CD14-positive monocyte (primary cell): Measurements from ENCODE around the gene KDM2A. TPM values are rescaled to one million over a fixed set of nuclear protein-coding genes. Genes with fewer than 3 reads are reported as not detected.

Experiments used
- DNase-seq, 3 donors: peaks; one replicate each; pipeline ENCODE4 v3.0.0-alpha.2; 2011 to 2022
- H2AFZ ChIP-seq: 2 replicates; pipeline ENCODE4 v1.6.0; 2012; ENCODE audit warnings: mild to moderate bottlenecking, low read depth, low read length, inconsistent platforms; ENCODE audit not compliant: insufficient read depth, poor library complexity, severe bottlenecking
- H3K27ac ChIP-seq, 2 donors: 1 replicate in 1 of 2; 2 replicates in 1 of 2; pipeline ENCODE4 v1.5.1; 2012 to 2013; ENCODE audit warnings: low read length in 2 of 2, control low read depth in 1 of 2, inconsistent platforms in 1 of 2, low read depth in 1 of 2, mild to moderate bottlenecking in 1 of 2
- H3K27me3 ChIP-seq, 2 donors: one replicate each; pipeline versions ENCODE4 v1.6.0 to v1.6.1; 2011 to 2013; ENCODE audit warnings: low read length in 2 of 2; ENCODE audit not compliant: control insufficient read depth in 2 of 2, insufficient read depth in 2 of 2
- H3K36me3 ChIP-seq, 2 donors: replicated peaks in 1 of 2; 1 replicate in 1 of 2; 2 replicates in 1 of 2; pipeline versions ENCODE4 v1.5.1 to v1.6.1; 2012 to 2013; ENCODE audit warnings: low read length in 2 of 2, control low read depth in 1 of 2, inconsistent platforms in 1 of 2, mild to moderate bottlenecking in 1 of 2; ENCODE audit not compliant: insufficient read depth in 2 of 2, control insufficient read depth in 1 of 2
- H3K4me1 ChIP-seq, 2 donors: 1 replicate in 1 of 2; 2 replicates in 1 of 2; pipeline versions ENCODE4 v1.5.1 to v1.6.1; 2012 to 2013; ENCODE audit warnings: low read length in 2 of 2, control low read depth in 1 of 2, inconsistent platforms in 1 of 2, mild to moderate bottlenecking in 1 of 2, moderate library complexity in 1 of 2; ENCODE audit not compliant: insufficient read depth in 2 of 2, control insufficient read depth in 1 of 2
- H3K4me2 ChIP-seq: replicated peaks from 2 replicates; pipeline ENCODE3; 2012; ENCODE audit warnings: low read length, moderate library complexity, mild to moderate bottlenecking; ENCODE audit not compliant: poor library complexity, severe bottlenecking; ENCODE audit errors: extremely low read depth
- H3K4me3 ChIP-seq, 3 experiments: fragments of 200-600 bp in 1 of 3; sonication (generic) in 1 of 3; replicated peaks in 1 of 3; 1 replicate in 2 of 3; 2 replicates in 1 of 3; pipeline ENCODE4 v1.5.1; 2011 to 2013; ENCODE audit warnings: low read length in 3 of 3, mild to moderate bottlenecking in 3 of 3, control low read depth in 2 of 3, low read depth in 2 of 3, inconsistent platforms in 1 of 3, moderate library complexity in 1 of 3
- H3K79me2 ChIP-seq: 2 replicates; pipeline ENCODE4 v1.6.0; 2012; ENCODE audit warnings: mild to moderate bottlenecking, control low read depth, inconsistent platforms, low read length, moderate library complexity; ENCODE audit not compliant: insufficient read depth
- H3K9ac ChIP-seq: 2 replicates; pipeline ENCODE4 v1.6.0; 2017; ENCODE audit warnings: low read length, mild to moderate bottlenecking; ENCODE audit not compliant: insufficient read depth, poor library complexity, severe bottlenecking
- H3K9me3 ChIP-seq, 2 donors: replicated peaks in 1 of 2; 1 replicate in 1 of 2; 2 replicates in 1 of 2; pipeline versions ENCODE4 v1.5.1 to v1.6.1; 2012 to 2013; ENCODE audit warnings: low read length in 2 of 2, control low read depth in 1 of 2; ENCODE audit not compliant: control insufficient read depth in 1 of 2, insufficient read depth in 1 of 2
- H4K20me1 ChIP-seq: 2 replicates; pipeline ENCODE4 v1.6.0; 2012; ENCODE audit warnings: mild to moderate bottlenecking, low read length, control low read depth, moderate library complexity; ENCODE audit not compliant: insufficient read depth
- H3K27ac Mint-ChIP-seq, 7 donors: one replicate each; pipeline ENCODE4 v1.8.0; 2020; ENCODE audit warnings: mild to moderate bottlenecking in 7 of 7, mixed read lengths in 7 of 7, moderate library complexity in 6 of 7, inconsistent platforms in 2 of 7
- H3K27me3 Mint-ChIP-seq, 3 donors: one replicate each; pipeline ENCODE4 v1.8.0; 2021 to 2022; ENCODE audit warnings: low read depth in 3 of 3, mild to moderate bottlenecking in 3 of 3, mixed read lengths in 3 of 3, moderate library complexity in 3 of 3, inconsistent platforms in 1 of 3
- H3K36me3 Mint-ChIP-seq, 2 donors: one replicate each; pipeline ENCODE4 v1.8.0; 2020; ENCODE audit warnings: mixed read lengths in 2 of 2, inconsistent platforms in 1 of 2, mild to moderate bottlenecking in 1 of 2
- H3K4me1 Mint-ChIP-seq: one replicate; pipeline ENCODE4 v1.8.0; 2020; ENCODE audit warnings: mild to moderate bottlenecking, mixed read lengths
- H3K4me3 Mint-ChIP-seq, 2 donors: one replicate each; pipeline ENCODE4 v1.8.0; 2020; ENCODE audit warnings: mild to moderate bottlenecking in 2 of 2, mixed read lengths in 2 of 2, moderate library complexity in 1 of 2
- H3K9me3 Mint-ChIP-seq, 7 donors: one replicate each; pipeline ENCODE4 v1.8.0; 2020 to 2022; ENCODE audit warnings: mixed read lengths in 7 of 7, mild to moderate bottlenecking in 6 of 7, moderate library complexity in 6 of 7, inconsistent platforms in 2 of 7
- WGBS: methylation state at CpG from one replicate; pipeline ENCODE4 v1.1.5; 2013; ENCODE audit warnings: missing lambda C conversion rate; ENCODE audit not compliant: insufficient coverage; 5-methylcytosine and 5-hydroxymethylcytosine counted together
- intact Hi-C, 2 donors: fragments of 100-400 bp; cut with micrococcal nuclease; formaldehyde crosslinking; loops; one replicate each; pipeline versions ENCODE4 v1.15.0 to v1.15.1; 2023
- polyA plus RNA-seq, 3 donors: library from polyadenylated mRNA; depleted of rRNA in 1 of 3; unstranded in 2 of 3; stranded (reverse) in 1 of 3; fragments of 300-500 nt in 2 of 3; fragments of >200 nt in 1 of 3; fragmentation: Illumina TruSeq in 2 of 3; gene quantifications; 1 replicate in 2 of 3; 2 replicates in 1 of 3; pipeline ENCODE4 v1.2.3, GENCODE V29; 2012 to 2021
- TF ChIP-seq, protein P1 (sequence below): fragments of 200-600 bp; IDR thresholded peaks from one replicate; pipeline ENCODE4 v1.8.0; 2022; ENCODE audit warnings: antibody characterized with exemption, mild to moderate bottlenecking

Gene KDM2A
- polyA plus RNA-seq, 3 donors = 2.6 to 98.9 (median 3.9) TPM

DNA sequence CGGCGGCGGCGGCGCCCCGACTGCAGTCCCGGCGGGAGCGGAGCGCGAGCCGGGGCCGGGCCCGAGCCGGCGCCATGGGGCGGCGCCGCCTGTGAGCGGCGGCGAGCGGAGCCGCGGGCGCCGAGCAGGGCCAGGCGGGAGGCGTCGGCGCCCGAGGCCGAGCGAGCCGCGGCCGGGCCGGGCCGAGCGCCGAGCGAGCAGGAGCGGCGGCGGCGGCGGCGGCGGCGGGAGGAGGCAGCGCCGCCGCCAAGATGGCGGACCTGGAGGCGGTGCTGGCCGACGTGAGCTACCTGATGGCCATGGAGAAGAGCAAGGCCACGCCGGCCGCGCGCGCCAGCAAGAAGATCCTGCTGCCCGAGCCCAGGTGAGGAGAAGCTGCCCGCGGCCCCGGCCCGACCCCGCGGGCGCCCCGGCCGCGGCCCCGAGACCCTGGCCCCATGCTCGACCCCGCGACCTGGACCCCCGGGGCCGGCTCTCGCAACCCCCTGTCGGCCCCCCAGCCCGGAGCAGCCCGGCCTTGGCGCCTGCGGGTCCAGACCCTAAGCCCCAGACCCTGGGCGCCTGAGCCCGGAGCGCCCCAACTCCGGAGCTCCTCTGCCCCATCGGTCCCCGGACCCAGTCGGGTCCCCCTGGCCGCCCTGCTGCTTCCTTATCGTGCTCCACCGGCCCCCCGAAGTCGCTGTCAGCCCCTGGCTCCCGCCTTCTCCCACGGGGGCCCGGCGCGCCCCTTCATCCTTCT lies 147.6 kb downstream of the KDM2A start, which contains the start of gene GRK2:
TSS of gene GRK2 (plus strand) at position 25 of the 739 bp plus-strand sequence. CDS start at position 252, 227 bp downstream.
- Mint-ChIP-seq H3K36me3 (peaks cover 37 to 46% of the 10 kb centered on the region in 2 donors), H3K27me3 (peaks cover 5 to 12% (median 9%) of the 10 kb centered on the region in 3 donors), H3K4me3 (peak within 1 kb of the TSS; percentile 98), H3K4me1 (peaks cover 80% of the 10 kb centered on the region), H3K9me3 (peaks cover 0 to 2% (median 0%) of the 10 kb centered on the region in 7 donors), H3K27ac (peak within 1 kb of the TSS; percentile 89 to 99 (median 95))
- peak in 2 of 3 donors; percentile 49 to 55 for DNase-seq
- WGBS = under 1% methylated on average over 99 of the region's 103 CpGs
- H3K27ac ChIP-seq = peak within 1 kb of the TSS; percentile 92 to 99
- H3K27me3 ChIP-seq = no peaks in the 10 kb centered on the region
- H3K4me1 ChIP-seq = peaks cover 66 to 90% of the 10 kb centered on the region in 2 donors
- H3K9ac ChIP-seq = peak within 1 kb of the TSS; percentile 83
- peaks cover 26% of the 10 kb centered on the region in 2 donors for H3K36me3 ChIP-seq
- no peaks in the 10 kb centered on the region for H3K9me3 ChIP-seq
- peak within 1 kb of the TSS; percentile 75 to 98 (median 97) for H3K4me3 ChIP-seq
- peaks cover 45% of the 10 kb centered on the region for H4K20me1 ChIP-seq
- H3K79me2 ChIP-seq = peaks cover 78% of the 10 kb centered on the region
- TF ChIP-seq, protein P1, sequence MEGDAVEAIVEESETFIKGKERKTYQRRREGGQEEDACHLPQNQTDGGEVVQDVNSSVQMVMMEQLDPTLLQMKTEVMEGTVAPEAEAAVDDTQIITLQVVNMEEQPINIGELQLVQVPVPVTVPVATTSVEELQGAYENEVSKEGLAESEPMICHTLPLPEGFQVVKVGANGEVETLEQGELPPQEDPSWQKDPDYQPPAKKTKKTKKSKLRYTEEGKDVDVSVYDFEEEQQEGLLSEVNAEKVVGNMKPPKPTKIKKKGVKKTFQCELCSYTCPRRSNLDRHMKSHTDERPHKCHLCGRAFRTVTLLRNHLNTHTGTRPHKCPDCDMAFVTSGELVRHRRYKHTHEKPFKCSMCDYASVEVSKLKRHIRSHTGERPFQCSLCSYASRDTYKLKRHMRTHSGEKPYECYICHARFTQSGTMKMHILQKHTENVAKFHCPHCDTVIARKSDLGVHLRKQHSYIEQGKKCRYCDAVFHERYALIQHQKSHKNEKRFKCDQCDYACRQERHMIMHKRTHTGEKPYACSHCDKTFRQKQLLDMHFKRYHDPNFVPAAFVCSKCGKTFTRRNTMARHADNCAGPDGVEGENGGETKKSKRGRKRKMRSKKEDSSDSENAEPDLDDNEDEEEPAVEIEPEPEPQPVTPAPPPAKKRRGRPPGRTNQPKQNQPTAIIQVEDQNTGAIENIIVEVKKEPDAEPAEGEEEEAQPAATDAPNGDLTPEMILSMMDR = no peak
- H3K4me2 ChIP-seq = peak within 1 kb of the TSS; percentile 93
- intact Hi-C loops = loop anchor here (1.0 to 5.0 kb wide), 2 partner anchors 36 to 51 kb away; partner anchors contain the start of gene SSH3 (in 1 of the 2)
- H2AFZ ChIP-seq = peak within 1 kb of the TSS; percentile 56

DNA sequence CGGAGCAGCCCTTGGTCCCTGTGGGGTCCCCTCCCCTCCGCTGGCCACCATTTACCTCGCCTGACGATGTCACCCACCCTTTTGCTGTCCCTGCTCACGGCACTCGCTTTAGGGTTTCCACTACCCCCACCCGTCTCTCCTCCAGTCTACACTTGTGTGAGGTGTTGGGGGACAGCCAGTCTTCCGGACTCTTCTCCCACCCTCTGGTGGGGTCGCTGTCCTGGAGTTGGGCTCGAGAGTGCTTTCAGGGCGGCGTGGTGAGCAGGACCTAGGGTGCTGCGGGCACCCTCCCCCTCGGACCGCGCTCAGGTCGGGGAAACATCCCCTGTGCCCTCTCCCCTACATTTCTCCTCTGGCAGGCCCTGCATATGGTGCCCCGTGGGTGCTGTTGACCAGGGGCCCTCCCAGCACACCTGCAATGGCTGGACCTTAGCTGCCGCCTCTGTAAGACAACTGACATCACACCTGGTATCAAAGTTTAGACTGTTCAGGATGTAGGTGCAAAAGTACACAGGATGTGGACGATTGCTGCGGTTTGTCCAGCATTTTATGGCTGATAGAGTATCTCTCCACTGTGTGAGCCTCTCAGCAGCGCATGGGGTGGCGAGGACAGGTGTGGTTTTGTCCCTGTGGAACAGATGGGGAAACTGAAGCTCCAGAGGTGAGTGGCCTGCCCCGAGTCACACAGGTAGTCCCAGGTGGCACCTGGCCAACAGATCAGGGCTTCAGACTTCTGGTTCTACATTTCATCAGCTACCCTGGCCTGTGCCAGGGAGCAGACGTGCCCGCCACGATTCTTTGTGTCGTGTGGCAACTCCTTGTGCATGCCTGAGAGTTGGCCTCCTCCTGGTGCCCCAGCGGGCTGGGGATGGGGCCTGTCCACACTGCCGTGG lies 148.4 kb downstream of the KDM2A start:
- no peak overlapping the region for H2AFZ ChIP-seq
- Mint-ChIP-seq H3K36me3 (peaks cover 44 to 54% of the 10 kb centered on the region in 2 donors), H3K27ac (peak overlapping the region; percentile 89 to 99 (median 95)), H3K4me1 (peaks cover 81% of the 10 kb centered on the region), H3K27me3 (peaks cover 2 to 4% (median 3%) of the 10 kb centered on the region in 3 donors), H3K4me3 (peak overlapping the region; percentile 98), H3K9me3 (peaks cover 0 to 2% (median 0%) of the 10 kb centered on the region in 7 donors)
- H3K9me3 ChIP-seq = no peaks in the 10 kb centered on the region
- peaks cover 34% of the 10 kb centered on the region in 2 donors for H3K36me3 ChIP-seq
- peak overlapping the region; percentile 93 for H3K4me2 ChIP-seq
- peak overlapping the region; percentile 92 to 99 for H3K27ac ChIP-seq
- peak overlapping the region; percentile 83 for H3K9ac ChIP-seq
- peak overlapping the region; percentile 75 to 98 (median 97) for H3K4me3 ChIP-seq
- H4K20me1 ChIP-seq = peaks cover 53% of the 10 kb centered on the region
- no peaks in the 10 kb centered on the region for H3K27me3 ChIP-seq
- TF ChIP-seq, protein P1 = peak; percentile 3
- DNase-seq = no peak
- WGBS = 0% methylated on average over 14 of the region's 30 CpGs
- intact Hi-C loops = loop anchor here (2.0 to 5.0 kb wide), 3 partner anchors 17 to 35 kb away; partner anchors contain the start of gene SSH3 (in 1 of the 2)
- peaks cover 66 to 90% of the 10 kb centered on the region in 2 donors for H3K4me1 ChIP-seq
- peaks cover 86% of the 10 kb centered on the region for H3K79me2 ChIP-seq
